GF-D8 (cell line): ENCODE measurements around the gene RGS14.
"Not testable (repeated sequence)": the region's sequence is repeated elsewhere in the genome, so short reads cannot be mapped to it uniquely, and the experiment has no call there.

Experiments used
- DNase-seq: peaks from one replicate; lab custom pipeline; 2025; lab: John Stamatoyannopoulos, UW

The RGS14 gene

DNA sequence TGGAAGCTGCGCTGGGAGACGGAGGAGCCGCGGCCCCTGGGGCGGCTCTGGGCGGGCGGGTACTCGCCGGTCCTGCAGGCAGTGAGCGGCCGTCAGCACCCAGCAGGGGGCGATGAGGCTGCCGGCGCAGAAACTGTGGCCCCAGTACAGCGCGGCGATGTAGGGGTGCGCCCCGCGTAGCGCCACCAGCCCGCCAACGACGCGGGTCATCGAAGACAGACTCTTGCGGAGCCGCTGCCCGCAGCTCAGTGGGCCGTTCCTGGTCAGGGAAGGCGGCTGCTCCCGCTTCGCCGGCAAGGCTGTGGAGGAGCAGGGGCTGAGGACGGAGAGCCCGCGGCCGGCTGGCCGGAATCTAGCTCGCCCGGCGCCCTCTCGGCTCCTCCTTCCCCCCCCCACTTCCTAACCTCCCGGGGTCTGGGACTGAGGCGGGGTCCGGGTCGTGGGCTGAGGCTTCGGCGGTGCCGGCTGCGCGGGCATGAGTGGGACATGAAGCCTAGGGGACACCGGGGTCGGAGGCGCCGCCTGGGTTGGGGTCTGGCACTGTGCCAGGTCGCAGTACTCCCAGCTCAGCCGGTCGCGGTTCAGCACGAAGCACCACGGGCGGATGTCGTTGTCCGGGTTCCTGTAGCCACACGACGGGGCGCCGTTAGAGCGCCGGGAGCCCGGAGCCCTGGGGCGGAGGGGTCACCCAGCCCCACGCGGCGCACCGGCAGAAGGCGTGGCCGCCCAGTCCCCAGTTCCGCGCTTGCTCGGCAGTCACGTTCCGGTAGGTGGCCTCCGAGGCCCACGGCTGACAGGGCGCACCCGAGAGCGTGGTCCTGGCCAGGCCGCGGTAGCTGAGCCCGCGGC, 46.3 kb downstream of the RGS14 start:
- peak; percentile 69 for DNase-seq

DNA sequence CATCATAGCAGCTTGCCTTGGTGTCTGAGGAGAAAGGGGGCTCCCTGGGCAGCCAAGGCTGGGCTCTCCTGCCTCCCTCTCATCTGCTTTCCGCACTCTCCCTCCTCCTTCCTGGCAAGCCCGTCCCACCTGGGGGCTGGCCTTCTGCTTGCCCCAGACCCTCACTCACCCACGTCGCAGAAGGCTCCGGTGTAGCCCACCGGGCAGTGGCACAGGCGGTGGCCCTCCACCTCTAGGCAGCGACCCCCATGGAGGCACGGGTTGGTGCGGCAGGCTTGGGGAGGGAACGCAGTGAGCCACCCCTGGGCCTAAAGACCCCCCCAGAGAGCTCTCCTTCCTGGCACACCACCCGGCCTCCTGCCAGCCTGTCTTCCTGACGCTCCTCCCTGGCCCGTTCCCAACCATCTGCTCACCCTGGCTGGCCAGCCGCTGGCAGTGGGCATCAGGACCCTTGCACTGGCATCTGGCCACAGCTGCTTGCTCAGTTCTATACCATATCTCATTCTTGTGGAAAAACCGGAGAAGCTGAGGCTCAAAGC, 47.0 kb downstream of the RGS14 start:
- no peak for DNase-seq

DNA sequence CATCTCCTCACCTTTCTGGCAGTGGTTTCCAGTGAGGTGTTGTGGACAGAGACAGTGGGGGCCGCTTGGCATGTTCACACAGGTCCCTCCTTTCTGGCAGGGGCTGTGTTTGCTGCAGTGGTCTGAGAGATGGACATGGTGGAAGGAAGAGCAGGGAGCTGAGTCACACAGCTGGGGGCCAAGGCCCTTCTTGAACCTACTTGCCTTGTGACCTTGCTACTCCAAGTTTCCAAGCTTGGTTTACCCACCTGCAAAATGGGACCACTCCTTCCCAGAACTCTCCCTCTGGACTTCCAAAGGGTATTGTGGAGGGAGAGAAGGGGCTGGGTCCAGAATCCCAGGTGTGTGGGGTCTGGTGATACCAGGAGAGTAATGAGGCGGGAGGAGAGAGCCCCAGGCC, 47.6 kb downstream of the RGS14 start:
- DNase-seq, result no peak

DNA sequence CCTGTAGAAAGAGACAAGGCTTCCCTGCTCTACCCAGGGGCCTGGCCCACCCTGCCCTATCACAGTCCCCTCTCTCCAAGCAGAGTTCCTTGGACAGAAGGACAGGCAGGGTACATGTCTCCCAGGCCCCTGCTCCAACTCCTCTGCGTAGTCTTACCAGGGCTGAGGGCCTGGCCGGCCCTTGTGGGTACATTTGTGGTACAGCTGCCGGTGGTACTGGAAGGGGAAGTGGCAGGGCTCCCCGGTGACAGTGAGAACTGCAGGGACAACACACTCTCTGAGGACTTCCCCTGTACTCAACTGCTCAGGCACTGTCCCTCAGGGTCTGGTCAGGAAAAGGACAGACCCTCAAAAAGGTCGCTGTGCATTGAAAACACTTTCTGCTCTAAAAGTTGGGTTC, 48.1 kb downstream of the RGS14 start:
- DNase-seq, result peak; percentile 56

DNA sequence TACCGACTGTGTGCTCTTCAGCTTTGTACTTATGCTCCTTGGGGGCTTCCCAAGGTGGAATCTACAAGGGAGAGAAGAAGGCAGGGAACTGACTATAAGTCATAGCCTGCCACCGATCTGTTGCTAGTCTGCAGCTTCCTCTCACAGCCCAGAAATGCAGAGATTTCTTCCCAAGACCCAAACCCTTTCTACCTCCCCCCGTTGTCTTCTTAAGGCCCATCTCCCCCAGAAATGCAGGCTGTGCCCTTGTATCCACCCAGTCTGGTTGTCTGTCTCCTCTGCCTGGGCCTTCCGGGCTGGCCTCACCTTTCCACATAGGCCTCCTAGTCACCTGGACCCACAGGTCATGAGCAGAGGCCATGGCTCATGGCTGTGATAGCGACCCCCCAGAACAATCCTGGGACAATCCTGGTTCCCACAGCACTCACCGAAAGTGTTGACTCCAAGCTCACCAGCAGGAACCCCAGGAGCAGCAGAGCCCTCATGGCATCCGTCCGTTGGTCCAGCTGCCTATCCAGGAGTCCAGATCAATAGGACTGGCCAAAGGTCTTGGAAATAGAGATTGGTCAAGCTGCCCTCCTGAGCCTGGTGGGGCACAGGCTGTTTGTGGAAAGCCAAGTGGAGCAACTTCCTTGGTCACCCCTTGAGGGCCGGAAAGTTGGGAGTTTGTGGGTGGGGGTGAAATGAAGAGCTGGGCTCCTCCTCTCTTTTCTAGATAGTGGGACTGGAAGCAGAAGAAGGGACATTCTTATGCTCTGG, 51.5 kb downstream of the RGS14 start, which contains the start of gene F12:
Gene F12, minus strand, starts transcription at position 522 of the 759 bp plus-strand sequence. Its CDS starts 37 bp downstream, at position 485.
- DNase-seq, result no peak

DNA sequence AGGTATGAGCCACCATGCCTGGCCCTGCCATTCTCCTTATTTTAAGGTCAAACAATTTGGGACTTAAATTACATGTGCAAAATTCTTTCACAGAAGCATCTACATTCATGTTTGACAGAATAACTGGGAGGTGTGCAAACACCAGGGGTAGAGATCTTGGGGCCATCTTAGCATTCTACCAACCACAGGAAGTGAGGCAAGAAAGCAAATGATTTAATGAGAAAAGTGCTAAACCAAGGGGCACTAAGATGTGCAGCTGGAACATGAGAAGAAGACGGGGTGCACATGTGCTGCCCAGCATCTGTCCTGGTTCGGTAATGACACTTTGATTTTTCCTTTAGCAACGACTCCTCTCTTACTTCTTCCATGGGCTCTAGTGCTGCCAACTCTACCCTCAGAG, 52.9 kb downstream of the RGS14 start:
- peak; percentile 50 for DNase-seq

DNA sequence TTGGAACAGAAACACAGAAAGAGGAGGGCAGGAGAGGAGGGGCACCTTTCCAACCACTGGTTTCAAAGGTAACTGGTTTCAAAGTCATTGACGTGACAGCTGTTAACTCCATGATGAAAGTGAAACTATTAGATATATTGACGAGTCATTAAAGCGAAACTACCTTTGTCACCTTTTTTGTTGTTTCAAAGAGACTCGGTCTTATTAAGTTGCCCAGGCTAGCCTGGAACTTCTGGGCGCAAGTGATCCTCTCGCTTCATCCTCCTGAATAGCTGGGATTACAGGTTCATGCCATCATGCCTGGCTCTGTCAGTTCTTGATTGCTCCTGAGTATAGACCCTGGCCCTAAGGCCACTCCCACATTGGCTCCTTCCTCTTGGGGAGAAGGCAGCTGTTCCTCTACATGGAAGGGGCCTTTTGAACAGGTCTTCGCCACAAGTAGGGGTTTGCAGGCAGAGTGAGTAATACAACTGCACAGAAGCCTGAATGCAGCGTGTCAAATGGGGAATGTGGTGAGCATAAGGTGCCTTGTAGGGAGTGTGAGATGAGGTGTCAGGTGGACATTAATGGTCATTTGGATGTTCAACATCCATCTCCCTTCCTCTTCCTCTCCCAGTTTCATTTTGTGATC, 55.0 kb downstream of the RGS14 start:
- DNase-seq, result no peak

DNA sequence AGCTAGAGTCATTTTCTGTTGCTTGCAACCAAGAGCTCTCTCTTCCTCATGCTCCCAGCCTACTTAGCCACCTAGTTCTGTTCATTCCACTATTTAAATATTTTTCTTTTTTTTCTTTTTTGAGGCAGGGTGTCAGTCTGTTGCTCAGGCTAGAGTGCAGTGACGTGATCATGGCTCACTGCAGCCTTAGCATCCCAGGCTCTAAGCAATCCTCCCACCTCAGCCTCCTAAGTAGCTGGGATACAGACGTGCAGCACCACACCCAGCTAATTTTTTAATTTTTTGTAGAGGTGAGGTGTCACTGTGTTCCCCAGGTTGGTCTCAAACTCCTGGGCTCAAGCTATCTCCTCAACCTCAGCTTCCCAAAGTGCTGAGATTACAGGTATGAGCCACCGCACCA, 56.8 kb downstream of the RGS14 start:
- no peak for DNase-seq

DNA sequence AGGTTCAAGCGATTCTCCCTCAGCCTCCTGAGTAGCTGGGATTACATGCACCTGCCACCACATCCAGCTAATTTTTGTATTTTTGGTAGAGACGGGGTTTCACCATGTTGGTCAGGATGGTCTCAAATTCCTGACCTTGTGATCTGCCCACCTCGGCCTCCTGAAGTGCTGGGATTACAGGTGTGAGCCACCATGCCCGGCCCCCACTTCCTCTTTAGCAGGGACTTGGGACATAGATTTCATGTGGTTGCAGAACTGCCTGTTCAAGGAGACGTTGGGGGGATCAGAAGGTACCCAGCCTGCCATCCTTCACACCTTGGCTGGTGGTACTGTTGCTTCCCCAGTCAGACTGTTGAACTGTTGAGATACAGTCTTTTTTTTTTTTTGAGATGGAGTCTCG, 59.4 kb downstream of the RGS14 start:
- DNase-seq, result not testable (repeated sequence)

DNA sequence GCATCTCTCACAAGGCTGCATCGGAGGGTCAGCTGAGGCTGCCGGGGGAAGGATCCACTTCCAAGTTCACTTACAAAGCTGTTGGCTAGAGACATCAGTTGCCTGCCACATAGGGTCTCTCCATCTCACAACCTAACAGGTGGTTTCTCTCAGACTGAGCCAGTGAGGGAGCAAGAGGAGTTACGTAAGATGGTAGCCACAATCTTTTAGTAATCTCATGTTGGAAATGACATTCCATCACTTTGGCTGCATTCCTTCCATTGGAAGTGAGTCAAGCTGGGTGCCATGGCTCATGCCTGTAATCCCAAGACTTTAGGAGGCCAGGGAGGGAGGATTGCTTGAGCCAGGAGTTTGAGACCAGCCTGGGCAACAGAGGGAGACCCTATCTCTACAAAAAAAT, 61.3 kb downstream of the RGS14 start:
- DNase-seq, result no peak

DNA sequence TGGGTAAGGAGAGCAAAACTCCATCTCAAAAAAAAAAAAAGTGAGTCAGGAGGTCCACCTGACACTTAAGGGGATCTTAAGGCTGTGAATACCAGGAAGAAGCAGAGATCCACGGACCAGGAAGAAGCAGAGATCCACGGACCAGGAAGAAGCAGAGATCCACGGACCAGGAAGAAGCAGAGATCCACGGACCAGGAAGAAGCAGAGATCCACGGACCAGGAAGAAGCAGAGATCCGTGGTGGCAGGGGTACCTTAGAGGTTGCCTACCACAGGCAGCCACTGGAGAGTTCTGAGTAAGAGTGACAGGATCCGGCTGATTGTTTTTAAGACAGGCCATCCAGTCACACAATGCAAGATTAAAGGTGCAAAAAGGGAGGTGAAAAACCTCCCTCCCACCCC, 62.7 kb downstream of the RGS14 start:
- DNase-seq, result not testable (repeated sequence)

DNA sequence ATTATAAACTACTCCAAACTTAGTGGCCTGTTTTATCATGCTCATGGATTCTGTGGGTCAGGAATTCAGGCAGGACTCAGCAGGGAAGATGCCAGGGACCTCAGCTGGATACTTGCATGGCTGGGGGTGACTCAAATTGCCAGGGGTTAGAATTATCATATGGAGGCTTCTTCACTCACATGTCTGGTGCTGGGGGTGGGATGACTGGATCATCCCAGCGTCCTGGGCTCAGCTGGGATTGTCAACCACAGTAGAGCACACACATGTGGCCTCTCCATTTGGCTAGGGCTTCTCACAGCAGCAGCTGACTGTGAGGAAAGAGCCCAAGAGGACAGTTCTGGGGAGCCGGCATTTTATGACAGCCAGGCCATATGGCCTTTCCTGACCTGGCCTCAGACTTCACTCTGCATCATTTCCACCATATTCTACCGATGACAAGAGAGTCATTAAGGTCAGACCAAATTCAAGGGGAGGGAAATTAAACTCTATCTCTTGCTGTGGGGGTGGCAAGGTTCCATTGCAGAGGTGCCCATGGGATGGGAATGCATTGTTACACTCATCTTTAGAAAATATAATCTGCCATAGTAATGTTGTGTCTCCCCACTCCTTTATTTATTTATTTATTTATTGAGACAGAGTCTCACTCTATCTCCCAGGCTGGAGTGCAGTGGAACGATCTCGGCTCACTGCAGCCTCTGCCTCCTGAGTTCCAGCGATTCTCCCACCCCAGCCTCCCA, 63.5 kb downstream of the RGS14 start:
- DNase-seq, result no peak
